ENCODE results near the gene FAM181A.

The FAM181A gene

DNA sequence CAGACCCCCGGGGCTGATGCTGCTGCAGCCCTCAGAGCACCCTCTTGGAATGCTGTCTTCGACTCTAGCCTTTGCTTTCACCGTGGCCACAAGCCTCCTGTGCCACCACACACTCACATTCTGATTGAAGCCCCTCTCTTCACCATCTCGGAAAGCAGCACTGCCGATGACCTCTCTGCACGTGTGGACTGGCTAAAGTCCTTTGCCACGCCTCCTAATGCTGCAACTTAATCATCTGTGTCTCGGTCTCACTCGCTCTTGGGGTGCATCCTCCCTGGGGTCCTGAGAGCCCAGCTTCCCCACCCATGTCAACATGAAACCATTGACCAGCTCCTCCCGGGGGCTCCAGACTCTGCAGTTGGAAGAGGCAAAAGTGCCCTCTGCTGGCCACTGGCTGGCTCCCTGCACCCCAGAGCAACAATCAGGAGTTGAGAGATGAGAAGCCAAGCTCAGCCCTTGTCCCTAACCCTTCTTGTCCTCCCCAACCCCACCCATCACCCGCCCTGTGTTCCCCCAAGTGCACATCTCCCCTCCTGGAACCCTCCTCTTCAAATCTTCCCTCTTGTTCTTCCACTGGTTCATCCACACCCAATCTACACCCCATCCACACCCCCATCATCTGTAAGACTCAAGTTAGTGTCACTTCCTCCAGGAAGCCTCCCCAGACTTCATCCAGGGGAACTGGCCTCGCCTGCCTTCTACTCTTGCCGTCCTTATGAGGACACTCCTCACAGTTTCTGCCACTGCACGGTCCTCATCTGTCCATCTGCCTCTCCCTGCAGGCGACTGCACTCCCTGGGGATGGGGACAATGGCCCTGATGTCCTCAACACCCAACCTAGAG, 23.6 kb upstream of the FAM181A start:
- no peak overlapping the region for H3K4me3 ChIP-seq (ENCODE audit: low read depth, low read length)
- no peak for DNase-seq (ENCODE audit: low read depth)
- TF ChIP-seq, protein P1, sequence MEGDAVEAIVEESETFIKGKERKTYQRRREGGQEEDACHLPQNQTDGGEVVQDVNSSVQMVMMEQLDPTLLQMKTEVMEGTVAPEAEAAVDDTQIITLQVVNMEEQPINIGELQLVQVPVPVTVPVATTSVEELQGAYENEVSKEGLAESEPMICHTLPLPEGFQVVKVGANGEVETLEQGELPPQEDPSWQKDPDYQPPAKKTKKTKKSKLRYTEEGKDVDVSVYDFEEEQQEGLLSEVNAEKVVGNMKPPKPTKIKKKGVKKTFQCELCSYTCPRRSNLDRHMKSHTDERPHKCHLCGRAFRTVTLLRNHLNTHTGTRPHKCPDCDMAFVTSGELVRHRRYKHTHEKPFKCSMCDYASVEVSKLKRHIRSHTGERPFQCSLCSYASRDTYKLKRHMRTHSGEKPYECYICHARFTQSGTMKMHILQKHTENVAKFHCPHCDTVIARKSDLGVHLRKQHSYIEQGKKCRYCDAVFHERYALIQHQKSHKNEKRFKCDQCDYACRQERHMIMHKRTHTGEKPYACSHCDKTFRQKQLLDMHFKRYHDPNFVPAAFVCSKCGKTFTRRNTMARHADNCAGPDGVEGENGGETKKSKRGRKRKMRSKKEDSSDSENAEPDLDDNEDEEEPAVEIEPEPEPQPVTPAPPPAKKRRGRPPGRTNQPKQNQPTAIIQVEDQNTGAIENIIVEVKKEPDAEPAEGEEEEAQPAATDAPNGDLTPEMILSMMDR (IDR thresholded peaks at IDR 0.05; ENCODE audit: low read depth, low read length, missing control alignments), result peak; percentile 30

DNA sequence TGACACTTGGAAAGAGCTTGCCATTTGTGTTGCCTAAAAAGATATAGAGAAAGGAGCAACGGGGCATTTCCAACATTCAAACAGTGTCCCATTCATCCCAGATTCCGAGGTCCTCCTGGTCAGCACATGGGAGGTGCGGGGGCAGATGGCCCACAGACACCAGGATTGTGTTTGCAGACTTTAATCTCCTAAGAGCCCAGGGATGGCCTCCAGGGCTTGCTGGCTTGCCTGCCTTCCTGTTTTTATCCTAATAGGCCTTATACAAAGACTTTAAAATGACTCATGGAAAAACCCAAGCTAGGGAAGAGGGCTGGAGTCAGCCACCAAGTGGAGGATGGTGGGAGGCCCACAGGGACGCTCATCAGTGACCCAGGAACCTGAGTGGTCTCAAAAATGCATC, 21.5 kb upstream of the FAM181A start:
- no peak overlapping the region for H3K4me3 ChIP-seq (ENCODE audit: low read depth, low read length)
- TF ChIP-seq, protein P1 (IDR thresholded peaks at IDR 0.05; ENCODE audit: low read depth, low read length, missing control alignments), result no peak
- DNase-seq (ENCODE audit: low read depth), result no peak

DNA sequence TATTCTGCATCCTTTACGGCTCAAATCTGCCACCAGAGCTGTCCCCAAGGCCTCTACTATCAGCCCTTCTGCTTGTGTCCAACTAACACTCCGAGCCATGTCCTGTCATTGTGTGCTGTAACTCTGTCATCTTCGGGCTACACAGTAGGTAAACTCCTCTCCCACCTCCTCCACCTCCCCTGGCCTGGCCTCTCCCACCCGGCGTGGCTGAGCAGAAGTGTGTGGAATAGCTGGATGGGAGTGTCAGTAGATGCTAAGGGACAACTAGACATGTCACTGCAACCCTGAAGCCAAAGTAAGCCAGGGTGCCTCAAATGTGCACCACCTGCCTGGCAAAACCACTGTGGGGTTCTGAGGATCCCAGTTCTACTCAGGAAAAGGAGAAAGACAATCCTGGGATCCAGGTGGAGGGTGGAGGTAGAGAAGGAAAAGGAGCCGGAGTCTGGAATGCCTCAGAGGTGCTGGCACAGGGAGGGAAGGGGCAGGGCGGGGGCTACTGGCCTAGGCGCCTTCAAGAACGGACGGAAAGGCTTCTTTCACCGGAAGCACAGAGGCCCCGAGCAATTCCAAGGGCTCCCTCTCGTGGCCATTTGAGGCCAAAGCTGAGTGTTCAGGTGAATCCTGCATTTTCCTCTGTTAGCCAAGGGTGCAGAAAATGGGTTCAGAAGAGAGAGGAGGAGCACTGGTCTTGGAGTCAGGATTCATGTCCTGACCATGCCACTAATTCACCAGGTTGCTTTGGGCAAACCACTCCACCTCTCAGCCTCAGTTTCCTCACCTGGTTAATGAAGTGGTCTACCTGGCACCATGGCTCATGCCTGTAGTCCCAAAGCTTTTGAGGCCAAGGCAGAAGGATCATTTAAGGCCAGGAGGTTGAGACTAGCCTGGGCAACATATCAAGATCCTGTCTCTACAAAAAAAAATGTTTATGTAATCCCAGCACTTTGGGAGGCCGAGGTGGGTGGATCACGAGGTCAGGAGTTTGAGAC, 20.5 kb upstream of the FAM181A start:
- H3K4me3 ChIP-seq (ENCODE audit: low read depth, low read length), result no peak overlapping the region
- TF ChIP-seq, protein P1 (IDR thresholded peaks at IDR 0.05; ENCODE audit: low read depth, low read length, missing control alignments), result peak; percentile 95
- DNase-seq (ENCODE audit: low read depth), result peak; percentile 30

DNA sequence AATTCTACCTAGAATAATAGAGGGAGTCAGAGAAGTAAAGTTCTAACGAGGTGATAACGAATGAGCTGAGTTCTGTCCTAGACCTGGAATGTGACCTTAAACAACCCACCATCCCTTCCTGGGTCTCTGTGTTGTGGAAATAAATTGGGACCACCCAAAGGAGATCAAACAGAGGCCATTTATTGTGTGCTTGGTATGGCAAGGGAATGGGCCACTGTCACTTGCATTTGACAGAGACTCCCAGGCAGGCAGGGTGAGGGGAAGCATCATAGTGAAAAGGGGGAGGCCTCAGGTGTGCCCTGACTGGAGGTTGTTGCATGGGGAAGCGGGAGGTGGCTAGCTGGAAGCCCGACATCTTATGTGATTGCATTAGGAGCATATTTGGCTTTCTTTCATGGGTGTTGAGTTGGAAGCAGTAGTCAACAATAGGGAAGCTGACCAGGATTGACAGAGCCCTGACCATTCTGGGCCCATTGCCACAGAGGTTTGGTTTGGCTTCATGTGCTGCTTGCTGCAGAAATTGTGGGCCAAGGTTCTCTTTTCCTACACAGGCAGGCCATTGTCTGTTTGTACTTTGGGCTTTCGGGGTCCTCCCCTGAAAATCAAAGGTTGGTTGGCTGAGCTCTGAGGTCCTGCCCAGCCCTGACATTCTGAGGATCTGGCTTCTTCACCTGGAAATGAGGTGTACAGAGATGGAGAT, 17.6 kb upstream of the FAM181A start:
- TF ChIP-seq, protein P1 (IDR thresholded peaks at IDR 0.05; ENCODE audit: low read depth, low read length, missing control alignments), result no peak
- no peak for DNase-seq (ENCODE audit: low read depth)
- H3K4me3 ChIP-seq (ENCODE audit: low read depth, low read length), result no peak overlapping the region

DNA sequence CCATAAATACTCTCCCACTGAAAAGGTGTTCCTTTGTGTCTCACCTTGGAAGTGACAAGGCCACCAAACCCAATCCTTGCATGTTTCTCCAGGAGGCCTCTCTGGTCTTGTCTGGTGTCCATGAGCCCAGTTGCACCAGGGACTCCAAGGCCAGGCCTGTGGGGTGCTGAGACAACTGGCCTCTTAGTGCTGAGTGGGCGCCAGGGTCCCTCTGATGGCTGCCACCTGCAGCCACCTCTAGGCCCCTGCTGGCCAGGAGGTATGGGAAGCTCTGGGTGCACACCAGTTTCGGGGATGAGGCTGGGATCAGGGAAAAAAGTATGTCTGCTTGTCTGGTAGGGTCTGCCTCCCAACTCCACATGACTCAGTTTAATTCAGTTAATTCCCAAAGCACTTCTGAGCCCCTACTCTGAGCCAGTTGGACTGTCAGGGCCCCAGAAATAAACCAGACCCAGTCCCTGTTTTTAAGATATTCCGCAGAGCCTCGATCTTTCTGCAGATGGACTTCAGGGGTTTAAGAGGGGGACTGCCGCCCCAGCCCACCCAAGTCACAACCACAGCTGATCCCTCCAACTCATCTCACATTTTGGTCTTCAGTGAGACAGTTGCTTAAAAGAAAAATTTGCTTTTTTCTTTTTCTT, 15.0 kb upstream of the FAM181A start:
- H3K4me3 ChIP-seq (ENCODE audit: low read depth, low read length), result no peak overlapping the region
- DNase-seq (ENCODE audit: low read depth), result no peak
- TF ChIP-seq, protein P1 (IDR thresholded peaks at IDR 0.05; ENCODE audit: low read depth, low read length, missing control alignments), result no peak

DNA sequence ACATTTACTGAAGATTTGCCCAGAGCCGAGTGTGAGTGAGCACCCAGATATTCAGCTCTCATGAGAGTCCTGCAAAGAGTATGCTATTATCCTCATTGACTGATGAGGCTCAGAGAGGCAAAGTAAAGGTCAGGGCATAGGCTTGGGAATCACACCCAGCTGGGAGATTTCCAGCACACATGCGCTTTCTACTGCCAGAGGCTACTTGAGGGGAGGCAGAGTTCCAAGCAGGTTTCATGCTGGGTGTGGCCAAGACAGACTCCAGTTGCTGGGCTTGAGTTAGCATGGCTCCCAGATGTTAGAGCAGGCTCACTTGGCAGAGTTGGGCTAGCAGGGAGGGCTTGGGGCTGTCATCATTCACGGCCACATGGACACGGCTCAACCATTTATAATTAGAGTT, 14.4 kb upstream of the FAM181A start:
- H3K4me3 ChIP-seq (ENCODE audit: low read depth, low read length), result no peak overlapping the region
- no peak for DNase-seq (ENCODE audit: low read depth)
- TF ChIP-seq, protein P1 (IDR thresholded peaks at IDR 0.05; ENCODE audit: low read depth, low read length, missing control alignments), result no peak

Data from GM12864 (cell line).